HepG2 (cell line): ENCODE data around the gene DPM2. TPM values are rescaled to one million over a fixed set of nuclear protein-coding genes. Genes with fewer than 3 reads are reported as not detected.
A peak's percentile ranks its signal among the peaks of the same experiment; 100 is the strongest.

ENCODE experiments used
- EEA1 ChIP-seq: sonication (generic); formaldehyde crosslinking; IDR thresholded peaks from 2 replicates; pipeline ENCODE4 v1.5.1; 2020; ENCODE audit warnings: mild to moderate bottlenecking, missing genetic modification reagents, borderline replicate concordance
- KAT7 ChIP-seq: IDR thresholded peaks from 2 replicates; pipeline ENCODE4 v1.6.1; 2018; ENCODE audit warnings: borderline replicate concordance, missing compliant biosample characterization
- LRRFIP1 ChIP-seq: sonication (generic); formaldehyde crosslinking; conservative IDR thresholded peaks from 2 replicates; pipeline ENCODE4 v1.4.0; 2020; ENCODE audit warnings: missing genetic modification reagents
- NR2F1 ChIP-seq, 2 experiments: fragments of 450-650 bp in 1 of 2; formaldehyde crosslinking in 1 of 2; IDR thresholded peaks; 2 replicates each; pipeline versions ENCODE4 v1.5.0 to v1.6.1; 2016 to 2020; ENCODE audit warnings: mild to moderate bottlenecking in 1 of 2, missing compliant biosample characterization in 1 of 2, missing genetic modification reagents in 1 of 2, moderate library complexity in 1 of 2
- SMARCC2 ChIP-seq: fragments of 450-650 bp; IDR thresholded peaks from 2 replicates; pipeline ENCODE4 v1.6.1; 2017; ENCODE audit warnings: antibody characterized with exemption, mild to moderate bottlenecking
- ZNF207 ChIP-seq: fragments of 450-650 bp; IDR thresholded peaks from 2 replicates; pipeline ENCODE4 v1.6.1; 2016; ENCODE audit warnings: antibody characterized with exemption, borderline replicate concordance
- polyA plus RNA-seq, 8 experiments: library from polyadenylated mRNA; depleted of rRNA in 3 of 8; stranded (reverse) in 7 of 8; unstranded in 1 of 8; fragments of >200 nt; fragmentation: Illumina TruSeq in 4 of 8; extraction: Trizol in 4 of 8; gene quantifications; 2 replicates each; pipeline versions ENCODE4 v1.2.1 to v1.2.3, GENCODE V29; 2011 to 2016; ENCODE audit warnings: low read depth in 4 of 8, missing spikeins in 1 of 8, mixed read lengths in 1 of 8; ENCODE audit not compliant: insufficient read depth in 1 of 8
- total RNA-seq, 5 experiments: library from RNA; depleted of rRNA; stranded (reverse); fragments of >200 nt; fragmentation: Illumina TruSeq; extraction: Trizol; gene quantifications; 2 replicates each; pipeline ENCODE4 v1.2.3, GENCODE V29; 2016; ENCODE audit warnings: low read depth in 1 of 5
- TF ChIP-seq, protein P1 (sequence below), 2 experiments: sonication (generic) in 1 of 2; formaldehyde crosslinking in 1 of 2; IDR thresholded peaks; 2 replicates each; pipeline versions ENCODE4 v1.5.1 to v1.6.1; 2011 to 2020; ENCODE audit warnings: borderline replicate concordance in 1 of 2, low read depth in 1 of 2, low read length in 1 of 2, mild to moderate bottlenecking in 1 of 2, missing genetic modification reagents in 1 of 2, moderate library complexity in 1 of 2
- TF ChIP-seq, protein P2 (sequence below): sonication (generic); formaldehyde crosslinking; IDR thresholded peaks from 2 replicates; pipeline ENCODE4 v1.4.0; 2020; ENCODE audit warnings: mild to moderate bottlenecking, missing genetic modification reagents
- TF ChIP-seq, protein P3 (sequence below), 2 experiments: fragments of 450-650 bp in 1 of 2; sonication (generic) in 1 of 2; formaldehyde crosslinking in 1 of 2; IDR thresholded peaks; 2 replicates each; pipeline versions ENCODE4 v1.6.1 to v1.8.0; 2016 to 2022; ENCODE audit warnings: antibody characterized with exemption in 1 of 2, mild to moderate bottlenecking in 1 of 2, missing genetic modification reagents in 1 of 2
- TF ChIP-seq, protein P4 (sequence below): sonication (generic); formaldehyde crosslinking; IDR thresholded peaks from 2 replicates; pipeline ENCODE4 v1.4.0; 2020; ENCODE audit warnings: mild to moderate bottlenecking, missing genetic modification reagents

Gene DPM2
- total and polyA plus RNA-seq, 2 of the 13 experiments (the other 11 are each of a cell fraction or from before 2014, with no cell fraction given) = 24.8 to 35.3 TPM

DNA sequence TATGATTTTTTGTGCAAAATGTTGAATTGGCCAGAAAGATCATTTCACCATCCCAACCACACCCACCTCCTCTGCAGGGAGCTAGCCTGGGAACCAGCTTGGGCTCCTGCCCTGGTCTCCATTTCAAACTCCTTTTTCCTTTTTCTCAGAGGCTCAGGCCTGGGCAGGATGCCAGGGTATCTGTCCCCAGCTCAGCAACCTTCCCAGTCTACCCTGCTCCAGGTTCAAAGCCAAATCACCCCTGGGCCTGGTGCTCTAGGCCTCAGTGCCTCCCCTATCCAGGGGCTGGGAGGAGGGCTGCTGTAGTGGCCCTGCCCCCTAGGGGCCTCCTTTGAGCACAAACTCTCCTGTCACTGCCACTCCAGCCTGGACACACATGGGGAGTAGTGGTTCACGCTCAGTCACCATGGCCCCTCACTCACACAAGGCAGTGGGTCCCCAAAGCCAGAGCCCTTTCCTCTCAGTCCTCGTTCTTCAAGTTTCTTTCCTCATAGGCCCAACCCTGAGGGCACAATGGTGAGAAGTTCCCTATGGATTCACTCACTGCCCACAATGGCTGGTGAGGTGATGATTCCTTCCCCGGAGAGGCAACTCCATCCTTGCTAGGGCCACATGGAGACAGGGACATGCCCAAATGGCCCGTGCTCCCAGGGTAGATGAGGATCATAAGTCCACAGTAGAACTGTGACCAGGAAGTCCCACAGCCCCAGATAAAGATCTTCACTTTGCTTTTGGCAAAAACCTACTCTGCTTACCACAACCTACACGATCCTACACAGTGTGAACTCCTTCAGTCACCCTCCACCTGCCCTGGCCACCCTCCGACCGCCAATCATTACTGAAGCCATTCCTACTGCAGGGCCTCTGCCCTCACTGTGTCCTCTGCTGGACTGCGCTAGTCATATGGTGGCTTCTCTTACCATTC, 19.2 kb downstream of the DPM2 start (continued):
- TF ChIP-seq, protein P1, sequence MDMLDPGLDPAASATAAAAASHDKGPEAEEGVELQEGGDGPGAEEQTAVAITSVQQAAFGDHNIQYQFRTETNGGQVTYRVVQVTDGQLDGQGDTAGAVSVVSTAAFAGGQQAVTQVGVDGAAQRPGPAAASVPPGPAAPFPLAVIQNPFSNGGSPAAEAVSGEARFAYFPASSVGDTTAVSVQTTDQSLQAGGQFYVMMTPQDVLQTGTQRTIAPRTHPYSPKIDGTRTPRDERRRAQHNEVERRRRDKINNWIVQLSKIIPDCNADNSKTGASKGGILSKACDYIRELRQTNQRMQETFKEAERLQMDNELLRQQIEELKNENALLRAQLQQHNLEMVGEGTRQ (IDR thresholded peaks at IDR 0.05; ENCODE audit: low read depth, low read length) = no peak
- TF ChIP-seq, protein P1 (CRISPR knock-in tag; IDR thresholded peaks at IDR 0.05; ENCODE audit: borderline replicate concordance) = no peak
- no peak for TF ChIP-seq NR2F1 (CRISPR knock-in tag; IDR thresholded peaks at IDR 0.05)
- no peak for TF ChIP-seq EEA1 (CRISPR knock-in tag)
- no peak for TF ChIP-seq KAT7 (CRISPR knock-in tag)
- TF ChIP-seq, protein P2, sequence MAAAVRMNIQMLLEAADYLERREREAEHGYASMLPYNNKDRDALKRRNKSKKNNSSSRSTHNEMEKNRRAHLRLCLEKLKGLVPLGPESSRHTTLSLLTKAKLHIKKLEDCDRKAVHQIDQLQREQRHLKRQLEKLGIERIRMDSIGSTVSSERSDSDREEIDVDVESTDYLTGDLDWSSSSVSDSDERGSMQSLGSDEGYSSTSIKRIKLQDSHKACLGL (CRISPR knock-in tag) = no peak
- TF ChIP-seq ZNF207 = no peak
- TF ChIP-seq, protein P3, sequence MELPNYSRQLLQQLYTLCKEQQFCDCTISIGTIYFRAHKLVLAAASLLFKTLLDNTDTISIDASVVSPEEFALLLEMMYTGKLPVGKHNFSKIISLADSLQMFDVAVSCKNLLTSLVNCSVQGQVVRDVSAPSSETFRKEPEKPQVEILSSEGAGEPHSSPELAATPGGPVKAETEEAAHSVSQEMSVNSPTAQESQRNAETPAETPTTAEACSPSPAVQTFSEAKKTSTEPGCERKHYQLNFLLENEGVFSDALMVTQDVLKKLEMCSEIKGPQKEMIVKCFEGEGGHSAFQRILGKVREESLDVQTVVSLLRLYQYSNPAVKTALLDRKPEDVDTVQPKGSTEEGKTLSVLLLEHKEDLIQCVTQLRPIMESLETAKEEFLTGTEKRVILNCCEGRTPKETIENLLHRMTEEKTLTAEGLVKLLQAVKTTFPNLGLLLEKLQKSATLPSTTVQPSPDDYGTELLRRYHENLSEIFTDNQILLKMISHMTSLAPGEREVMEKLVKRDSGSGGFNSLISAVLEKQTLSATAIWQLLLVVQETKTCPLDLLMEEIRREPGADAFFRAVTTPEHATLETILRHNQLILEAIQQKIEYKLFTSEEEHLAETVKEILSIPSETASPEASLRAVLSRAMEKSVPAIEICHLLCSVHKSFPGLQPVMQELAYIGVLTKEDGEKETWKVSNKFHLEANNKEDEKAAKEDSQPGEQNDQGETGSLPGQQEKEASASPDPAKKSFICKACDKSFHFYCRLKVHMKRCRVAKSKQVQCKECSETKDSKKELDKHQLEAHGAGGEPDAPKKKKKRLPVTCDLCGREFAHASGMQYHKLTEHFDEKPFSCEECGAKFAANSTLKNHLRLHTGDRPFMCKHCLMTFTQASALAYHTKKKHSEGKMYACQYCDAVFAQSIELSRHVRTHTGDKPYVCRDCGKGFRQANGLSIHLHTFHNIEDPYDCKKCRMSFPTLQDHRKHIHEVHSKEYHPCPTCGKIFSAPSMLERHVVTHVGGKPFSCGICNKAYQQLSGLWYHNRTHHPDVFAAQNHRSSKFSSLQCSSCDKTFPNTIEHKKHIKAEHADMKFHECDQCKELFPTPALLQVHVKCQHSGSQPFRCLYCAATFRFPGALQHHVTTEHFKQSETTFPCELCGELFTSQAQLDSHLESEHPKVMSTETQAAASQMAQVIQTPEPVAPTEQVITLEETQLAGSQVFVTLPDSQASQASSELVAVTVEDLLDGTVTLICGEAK (IDR thresholded peaks at IDR 0.05) = no peak
- TF ChIP-seq, protein P3 (CRISPR knock-in tag; IDR thresholded peaks at IDR 0.05) = 0 out of 2 replicates have a peak, but pooled peaks have one; percentile 30
- no peak for TF ChIP-seq SMARCC2
- TF ChIP-seq, protein P4, sequence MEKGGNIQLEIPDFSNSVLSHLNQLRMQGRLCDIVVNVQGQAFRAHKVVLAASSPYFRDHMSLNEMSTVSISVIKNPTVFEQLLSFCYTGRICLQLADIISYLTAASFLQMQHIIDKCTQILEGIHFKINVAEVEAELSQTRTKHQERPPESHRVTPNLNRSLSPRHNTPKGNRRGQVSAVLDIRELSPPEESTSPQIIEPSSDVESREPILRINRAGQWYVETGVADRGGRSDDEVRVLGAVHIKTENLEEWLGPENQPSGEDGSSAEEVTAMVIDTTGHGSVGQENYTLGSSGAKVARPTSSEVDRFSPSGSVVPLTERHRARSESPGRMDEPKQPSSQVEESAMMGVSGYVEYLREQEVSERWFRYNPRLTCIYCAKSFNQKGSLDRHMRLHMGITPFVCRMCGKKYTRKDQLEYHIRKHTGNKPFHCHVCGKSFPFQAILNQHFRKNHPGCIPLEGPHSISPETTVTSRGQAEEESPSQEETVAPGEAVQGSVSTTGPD = peak; percentile 83; the same call in 1 of the 2 replicates
- TF ChIP-seq LRRFIP1 = no peak
